SK-N-SH (cell line): ENCODE results near the gene FAM177B. TPM values are rescaled to one million over a fixed set of nuclear protein-coding genes. Genes with fewer than 3 reads are reported as not detected.

Experiments
- CTCF ChIA-PET: fragments of 300-600, 350-600 bp; formaldehyde crosslinking; extraction: SDS; loops from one replicate; lab custom pipeline; 2021; lab: Yijun Ruan, JAX
- POLR2A ChIA-PET: fragments of 350-600 bp; sonication (Branson Sonifier 250); formaldehyde crosslinking; extraction: SDS; loops from one replicate; lab custom pipeline; 2020; ENCODE audit warnings: antibody characterized with exemption, inconsistent platforms; lab: Yijun Ruan, JAX
- DNase-seq: peaks from one replicate; pipeline ENCODE4 v3.0.0; 2012
- H2AFZ ChIP-seq: fragments of 200-600 bp; sonication (generic); 2 replicates; pipeline ENCODE4 v1.8.1; 2016; ENCODE audit warnings: antibody characterized with exemption, mild to moderate bottlenecking, low read depth
- H3F3A ChIP-seq: fragments of 200-600 bp; sonication (generic); replicated peaks from 2 replicates; pipeline ENCODE3; 2016; ENCODE audit warnings: antibody characterized with exemption, mild to moderate bottlenecking; ENCODE audit not compliant: insufficient read depth
- H3K27ac ChIP-seq, 2 experiments: fragments of 200-500 bp in 1 of 2; fragments of 200-600 bp in 1 of 2; sonication (Bioruptor generic) in 1 of 2; sonication (generic), shearing (Covaris generic) in 1 of 2; 2 replicates each; pipeline versions ENCODE4 v1.5.1 to v1.6.1; 2014 to 2016; ENCODE audit warnings: low read depth in 2 of 2, inconsistent platforms in 1 of 2, low read length in 1 of 2, mild to moderate bottlenecking in 1 of 2, mixed read lengths in 1 of 2
- H3K27me3 ChIP-seq: fragments of 200-600 bp; sonication (generic), shearing (Covaris generic); 2 replicates; pipeline ENCODE4 v1.6.1; 2016; ENCODE audit warnings: mixed run types; ENCODE audit not compliant: insufficient read depth
- H3K36me3 ChIP-seq, 2 experiments: fragments of 200-500 bp in 1 of 2; fragments of 200-600 bp in 1 of 2; sonication (Bioruptor generic) in 1 of 2; sonication (generic) in 1 of 2; replicated peaks in 1 of 2; 2 replicates each; pipeline versions ENCODE3 to v1.5.1; 2014 to 2016; ENCODE audit warnings: low read length in 1 of 2, mild to moderate bottlenecking in 1 of 2; ENCODE audit not compliant: insufficient read depth in 2 of 2, control insufficient read depth in 1 of 2
- H3K4me1 ChIP-seq, 2 experiments: fragments of 200-500 bp in 1 of 2; fragments of 200-600 bp in 1 of 2; sonication (Bioruptor generic) in 1 of 2; sonication (generic), shearing (Covaris generic) in 1 of 2; 2 replicates each; pipeline versions ENCODE4 v1.5.1 to v1.6.1; 2014 to 2016; ENCODE audit warnings: low read depth in 1 of 2, low read length in 1 of 2, mixed run types in 1 of 2; ENCODE audit not compliant: insufficient read depth in 2 of 2, control insufficient read depth in 1 of 2
- H3K4me2 ChIP-seq: fragments of 200-600 bp; sonication (generic), shearing (Covaris generic); 2 replicates; pipeline ENCODE4 v1.6.1; 2017; ENCODE audit warnings: mixed run types
- H3K4me3 ChIP-seq, 2 experiments: fragments of 200-500 bp in 1 of 2; fragments of 200-600 bp in 1 of 2; sonication (Bioruptor generic) in 1 of 2; sonication (generic), shearing (Covaris generic) in 1 of 2; 2 replicates each; pipeline versions ENCODE4 v1.5.1 to v1.8.1; 2014 to 2016; ENCODE audit warnings: low read depth in 2 of 2, inconsistent platforms in 1 of 2, low read length in 1 of 2, mild to moderate bottlenecking in 1 of 2, mixed read lengths in 1 of 2, moderate library complexity in 1 of 2
- H3K79me2 ChIP-seq: fragments of 200-600 bp; sonication (generic); 2 replicates; pipeline ENCODE4 v1.8.1; 2017; ENCODE audit warnings: mild to moderate bottlenecking; ENCODE audit not compliant: insufficient read depth
- H3K9ac ChIP-seq: fragments of 200-600 bp; sonication (generic); 2 replicates; pipeline ENCODE4 v1.6.1; 2017; ENCODE audit warnings: mixed run types
- H3K9me2 ChIP-seq: fragments of 200-600 bp; sonication (generic); 2 replicates; pipeline ENCODE4 v1.6.1; 2017; ENCODE audit warnings: mixed run types
- H3K9me3 ChIP-seq: fragments of 200-600 bp; sonication (generic); 2 replicates; pipeline ENCODE4 v1.6.1; 2017; ENCODE audit warnings: mixed run types, mild to moderate bottlenecking, moderate library complexity
- H4K20me1 ChIP-seq: fragments of 200-600 bp; sonication (generic); 2 replicates; pipeline ENCODE4 v1.6.1; 2017; ENCODE audit warnings: mild to moderate bottlenecking, mixed run types; ENCODE audit not compliant: insufficient read depth
- FOSL2 ChIP-seq: IDR thresholded peaks from 2 replicates; pipeline ENCODE4 v1.4.0; 2012; ENCODE audit warnings: low read depth, mild to moderate bottlenecking, moderate library complexity, borderline replicate concordance
- FOXJ3 ChIP-seq: sonication (generic); formaldehyde crosslinking; IDR thresholded peaks from 2 replicates; pipeline ENCODE4 v1.5.1; 2020; ENCODE audit warnings: mild to moderate bottlenecking, missing genetic modification reagents
- MEF2A ChIP-seq: IDR thresholded peaks from 2 replicates; pipeline ENCODE4 v1.4.0; 2012; ENCODE audit warnings: low read depth, borderline replicate concordance
- RFX5 ChIP-seq: IDR thresholded peaks from 2 replicates; pipeline ENCODE4 v1.6.1; 2012; ENCODE audit warnings: mild to moderate bottlenecking, improper control_type of control experiment, low read length
- SMC3 ChIP-seq: IDR thresholded peaks from 2 replicates; pipeline ENCODE4 v1.6.1; 2012; ENCODE audit warnings: low read depth, low read length, improper control_type of control experiment
- USF2 ChIP-seq: fragments of 150-350 bp; IDR thresholded peaks from 2 replicates; pipeline ENCODE4 v1.6.1; 2017; ENCODE audit warnings: antibody characterized with exemption, low read length, low read depth, borderline replicate concordance
- WGBS: methylation state at CpG from one replicate; pipeline ENCODE4 v1.1.6; 2017; ENCODE audit warnings: low lambda C conversion rate; 5-methylcytosine and 5-hydroxymethylcytosine counted together
- polyA plus RNA-seq, 3 experiments: library from polyadenylated mRNA; depleted of rRNA; stranded (reverse); fragments of >200 nt; gene quantifications; 2 replicates each; pipeline ENCODE4 v1.2.3, GENCODE V29; 2012
- TF ChIP-seq, protein P1 (sequence below): IDR thresholded peaks from 2 replicates; pipeline ENCODE4; 2012
- TF ChIP-seq, protein P2 (sequence below): IDR thresholded peaks from 2 replicates; pipeline ENCODE4 v1.6.1; 2012; ENCODE audit warnings: mild to moderate bottlenecking, low read depth, low read length, moderate library complexity
- TF ChIP-seq, protein P3 (sequence below): fragments of 150-350 bp; IDR thresholded peaks from 2 replicates; pipeline ENCODE4 v1.6.1; 2016; ENCODE audit warnings: mild to moderate bottlenecking, low read depth, low read length

Gene FAM177B
- polyA plus RNA-seq (2012; rRNA removed): not detected in 2 replicates
- not detected in 2 replicates for polyA plus RNA-seq (2012; cell fraction: cytosol; rRNA removed)
- not detected in 2 replicates for polyA plus RNA-seq (2012; cell fraction: nucleus; rRNA removed)

- CTCF ChIA-PET: interaction anchor here (1.0 to 3.0 kb wide), 5 partner anchors 12 to 387 kb away, joined by 3 to 13 read pairs (median 7); no protein-coding TSS in a partner anchor
- no peaks in the 10 kb centered on the region for H3K9me2 ChIP-seq
- no peaks in the 10 kb centered on the region for H4K20me1 ChIP-seq
- no peaks in the 10 kb centered on the region for H3K79me2 ChIP-seq
- H3K4me2 ChIP-seq: no peak within 1 kb of the TSS
- H3K4me3 ChIP-seq: no peak within 1 kb of the TSS
- no peaks in the 10 kb centered on the region for H3F3A ChIP-seq
- no peak within 1 kb of the TSS for H2AFZ ChIP-seq
- no peak for DNase-seq
- POLR2A ChIA-PET: no interaction called here
- H3K4me1 ChIP-seq: no peaks in the 10 kb centered on the region
- no peak within 1 kb of the TSS for H3K9ac ChIP-seq
- TF ChIP-seq RFX5 (no peak), MEF2A (no peak), USF2 (no peak), FOSL2 (no peak), FOXJ3 (CRISPR knock-in tag) (no peak), SMC3 (no peak)
- TF ChIP-seq, protein P1, sequence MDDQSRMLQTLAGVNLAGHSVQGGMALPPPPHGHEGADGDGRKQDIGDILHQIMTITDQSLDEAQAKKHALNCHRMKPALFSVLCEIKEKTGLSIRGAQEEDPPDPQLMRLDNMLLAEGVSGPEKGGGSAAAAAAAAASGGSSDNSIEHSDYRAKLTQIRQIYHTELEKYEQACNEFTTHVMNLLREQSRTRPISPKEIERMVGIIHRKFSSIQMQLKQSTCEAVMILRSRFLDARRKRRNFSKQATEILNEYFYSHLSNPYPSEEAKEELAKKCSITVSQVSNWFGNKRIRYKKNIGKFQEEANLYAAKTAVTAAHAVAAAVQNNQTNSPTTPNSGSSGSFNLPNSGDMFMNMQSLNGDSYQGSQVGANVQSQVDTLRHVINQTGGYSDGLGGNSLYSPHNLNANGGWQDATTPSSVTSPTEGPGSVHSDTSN: no peak
- TF ChIP-seq, protein P2, sequence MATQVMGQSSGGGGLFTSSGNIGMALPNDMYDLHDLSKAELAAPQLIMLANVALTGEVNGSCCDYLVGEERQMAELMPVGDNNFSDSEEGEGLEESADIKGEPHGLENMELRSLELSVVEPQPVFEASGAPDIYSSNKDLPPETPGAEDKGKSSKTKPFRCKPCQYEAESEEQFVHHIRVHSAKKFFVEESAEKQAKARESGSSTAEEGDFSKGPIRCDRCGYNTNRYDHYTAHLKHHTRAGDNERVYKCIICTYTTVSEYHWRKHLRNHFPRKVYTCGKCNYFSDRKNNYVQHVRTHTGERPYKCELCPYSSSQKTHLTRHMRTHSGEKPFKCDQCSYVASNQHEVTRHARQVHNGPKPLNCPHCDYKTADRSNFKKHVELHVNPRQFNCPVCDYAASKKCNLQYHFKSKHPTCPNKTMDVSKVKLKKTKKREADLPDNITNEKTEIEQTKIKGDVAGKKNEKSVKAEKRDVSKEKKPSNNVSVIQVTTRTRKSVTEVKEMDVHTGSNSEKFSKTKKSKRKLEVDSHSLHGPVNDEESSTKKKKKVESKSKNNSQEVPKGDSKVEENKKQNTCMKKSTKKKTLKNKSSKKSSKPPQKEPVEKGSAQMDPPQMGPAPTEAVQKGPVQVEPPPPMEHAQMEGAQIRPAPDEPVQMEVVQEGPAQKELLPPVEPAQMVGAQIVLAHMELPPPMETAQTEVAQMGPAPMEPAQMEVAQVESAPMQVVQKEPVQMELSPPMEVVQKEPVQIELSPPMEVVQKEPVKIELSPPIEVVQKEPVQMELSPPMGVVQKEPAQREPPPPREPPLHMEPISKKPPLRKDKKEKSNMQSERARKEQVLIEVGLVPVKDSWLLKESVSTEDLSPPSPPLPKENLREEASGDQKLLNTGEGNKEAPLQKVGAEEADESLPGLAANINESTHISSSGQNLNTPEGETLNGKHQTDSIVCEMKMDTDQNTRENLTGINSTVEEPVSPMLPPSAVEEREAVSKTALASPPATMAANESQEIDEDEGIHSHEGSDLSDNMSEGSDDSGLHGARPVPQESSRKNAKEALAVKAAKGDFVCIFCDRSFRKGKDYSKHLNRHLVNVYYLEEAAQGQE: no peak
- TF ChIP-seq, protein P3, sequence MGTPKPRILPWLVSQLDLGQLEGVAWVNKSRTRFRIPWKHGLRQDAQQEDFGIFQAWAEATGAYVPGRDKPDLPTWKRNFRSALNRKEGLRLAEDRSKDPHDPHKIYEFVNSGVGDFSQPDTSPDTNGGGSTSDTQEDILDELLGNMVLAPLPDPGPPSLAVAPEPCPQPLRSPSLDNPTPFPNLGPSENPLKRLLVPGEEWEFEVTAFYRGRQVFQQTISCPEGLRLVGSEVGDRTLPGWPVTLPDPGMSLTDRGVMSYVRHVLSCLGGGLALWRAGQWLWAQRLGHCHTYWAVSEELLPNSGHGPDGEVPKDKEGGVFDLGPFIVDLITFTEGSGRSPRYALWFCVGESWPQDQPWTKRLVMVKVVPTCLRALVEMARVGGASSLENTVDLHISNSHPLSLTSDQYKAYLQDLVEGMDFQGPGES: no peak
- H3K27me3 ChIP-seq: no peaks in the 10 kb centered on the region
- H3K36me3 ChIP-seq: peaks cover 28 to 45% of the 10 kb centered on the region in 2 experiments
- no peak within 1 kb of the TSS for H3K27ac ChIP-seq
- WGBS: 66% methylated on average over 1 of the region's 1 CpG
- no peaks in the 10 kb centered on the region for H3K9me3 ChIP-seq
Measured at GRCh38 chr1:222736972-222737371, at the start of gene FAM177B. Gene FAM177B, plus strand, starts transcription at chr1:222737202. Its CDS starts 9,344 bp downstream, at chr1:222746546.
